Tibial artery (tissue), 4 donors: ENCODE measurements around the gene UTP14C.

Experiments used
- DNase-seq, 2 donors: peaks; one replicate each; pipeline ENCODE4 v3.0.0-alpha.2; 2019
- H3K27ac ChIP-seq, 2 donors: fragments of 200-600 bp; sonication (generic) in 1 of 2; 1 replicate in 1 of 2; 2 replicates in 1 of 2; pipeline ENCODE4 v1.5.1; 2018 to 2019; ENCODE audit warnings: mild to moderate bottlenecking in 1 of 2
- H3K27me3 ChIP-seq, 2 donors: fragments of 200-600 bp; sonication (generic) in 1 of 2; one replicate each; pipeline versions ENCODE4 v1.5.1 to v1.6.0; 2016 to 2019
- H3K36me3 ChIP-seq, 3 donors: fragments of 200-600 bp; sonication (generic) in 2 of 3; one replicate each; pipeline ENCODE4 v1.5.1; 2016 to 2019; ENCODE audit warnings: mild to moderate bottlenecking in 2 of 3
- H3K4me1 ChIP-seq, 4 donors: fragments of 200-600 bp; sonication (generic) in 2 of 4; 1 replicate in 3 of 4; 2 replicates in 1 of 4; pipeline ENCODE4 v1.5.1; 2016 to 2019
- H3K4me3 ChIP-seq, 2 donors: fragments of 200-600 bp; sonication (generic) in 1 of 2; 1 replicate in 1 of 2; 2 replicates in 1 of 2; pipeline ENCODE4 v1.5.1; 2018 to 2019; ENCODE audit warnings: mild to moderate bottlenecking in 2 of 2
- H3K9me3 ChIP-seq, 3 donors: fragments of 200-600 bp; sonication (generic) in 1 of 3; one replicate each; pipeline ENCODE4 v1.5.1; 2016 to 2019
- CTCF ChIP-seq, 2 experiments: fragments of 200-600 bp in 1 of 2; fragments of 450-650 bp in 1 of 2; IDR thresholded peaks; one replicate each; pipeline ENCODE4 v1.5.1; 2017 to 2019; ENCODE audit warnings: antibody characterized with exemption in 2 of 2, mild to moderate bottlenecking in 1 of 2, moderate library complexity in 1 of 2
- intact Hi-C: fragments of 100-400 bp; cut with DNase I; formaldehyde crosslinking; loops from one replicate; pipeline ENCODE4 v1.15.0; 2023; ENCODE audit warnings: low total_unique reads

UTP14C gene

GRCh38 chr13:52004511-52005170 lies 19.9 kb upstream of the UTP14C start:
- Histone ChIP-seq H3K36me3 (no peaks in the 10 kb centered on the region), H3K27me3 (no peaks in the 10 kb centered on the region), H3K4me1 (peaks cover 0 to 3% (median under 1%) of the 10 kb centered on the region in 4 donors), H3K9me3 (no peaks in the 10 kb centered on the region), H3K27ac (no peak overlapping the region), H3K4me3 (no peak overlapping the region)
- no peak for TF ChIP-seq CTCF (IDR thresholded peaks at IDR 0.05)
- intact Hi-C loops, result loop anchor here (5.0 kb wide), 1 partner anchor 123 kb away; the partner anchor contains the start of gene NEK5
- DNase-seq, result no peak

- Histone ChIP-seq H3K4me3 (no peak overlapping the region), H3K27me3 (no peaks in the 10 kb centered on the region), H3K36me3 (no peaks in the 10 kb centered on the region), H3K9me3 (no peaks in the 10 kb centered on the region), H3K4me1 (peaks cover 0 to 8% (median 1%) of the 10 kb centered on the region in 4 donors), H3K27ac (no peak overlapping the region)
- no peak for TF ChIP-seq CTCF (IDR thresholded peaks at IDR 0.05)
- intact Hi-C loops, result loop anchor here (5.0 kb wide), 1 partner anchor 121 kb away; the partner anchor contains the start of gene NEK5
- no peak for DNase-seq
Observed at GRCh38 chr13:52005841-52006522, 18.5 kb upstream of the UTP14C start.

- Histone ChIP-seq H3K36me3 (no peaks in the 10 kb centered on the region), H3K27me3 (no peaks in the 10 kb centered on the region), H3K4me3 (no peak overlapping the region), H3K4me1 (peaks cover 0 to 10% (median 2%) of the 10 kb centered on the region in 4 donors), H3K9me3 (no peaks in the 10 kb centered on the region), H3K27ac (no peak overlapping the region)
- no peak for DNase-seq
- intact Hi-C loops, result loop anchor here (5.0 kb wide), 1 partner anchor 121 kb away; the partner anchor contains the start of gene NEK5
- TF ChIP-seq CTCF (IDR thresholded peaks at IDR 0.05), result no peak
Observed at GRCh38 chr13:52006523-52007245, 17.8 kb upstream of the UTP14C start.

- no peak overlapping the region for H3K27ac ChIP-seq
- TF ChIP-seq CTCF (IDR thresholded peaks at IDR 0.05), result no peak
- no peak for DNase-seq
- H3K9me3 ChIP-seq, result no peaks in the 10 kb centered on the region
- intact Hi-C loops, result loop anchor here (5.0 to 10.0 kb wide), 5 partner anchors 117 to 555 kb away; partner anchors contain the start of genes DHRS12, INTS6, NEK5 and VPS36
- no peaks in the 10 kb centered on the region for H3K27me3 ChIP-seq
- peaks cover 0 to 23% (median 7%) of the 10 kb centered on the region in 4 donors for H3K4me1 ChIP-seq
- H3K4me3 ChIP-seq, result no peak overlapping the region
- H3K36me3 ChIP-seq, result no peaks in the 10 kb centered on the region
Observed at GRCh38 chr13:52009946-52010345, 14.5 kb upstream of the UTP14C start.

- Histone ChIP-seq H3K27me3 (no peaks in the 10 kb centered on the region), H3K4me1 (peaks cover 0 to 23% (median 7%) of the 10 kb centered on the region in 4 donors), H3K27ac (peak within 1 kb of the TSS; percentile 75 to 83), H3K4me3 (peak within 1 kb of the TSS; percentile 89 to 94), H3K36me3 (peaks cover 0 to 5% (median 0%) of the 10 kb centered on the region in 3 donors), H3K9me3 (no peaks in the 10 kb centered on the region)
- intact Hi-C loops, result loop anchor here (5.0 to 10.0 kb wide), 4 partner anchors 206 to 556 kb away; partner anchors contain the start of genes DHRS12, INTS6, VPS36 and WDFY2
- DNase-seq, result peak in 1 of 2 donors; percentile 23
- peak in 1 of 2 experiments; percentile 9 for TF ChIP-seq CTCF (IDR thresholded peaks at IDR 0.05)
Observed at GRCh38 chr13:52010890-52011631, 13.4 kb upstream of the UTP14C start, which contains the start of gene ATP7B. ATP7B (minus strand) TSS chr13:52011450; CDS start chr13:52011337, 113 bp downstream.
